Gastroesophageal sphincter (tissue), 4 donors: Measurements from ENCODE around the gene BCLAF1. TPM values are rescaled to one million over a fixed set of nuclear protein-coding genes. Genes with fewer than 3 reads are reported as not detected.

Source experiments
- ATAC-seq: fragments of 150-250 bp; one replicate; pipeline ENCODE4 v1.9.1; 2016; ENCODE audit warnings: mild to moderate bottlenecking, moderate library complexity
- H3K27ac ChIP-seq, 4 donors: fragments of 200-600 bp; sonication (generic) in 3 of 4; 1 replicate in 3 of 4; 2 replicates in 1 of 4; pipeline ENCODE4 v1.5.1; 2016 to 2019
- H3K27me3 ChIP-seq: fragments of 200-600 bp; sonication (generic); one replicate; pipeline ENCODE4 v1.5.1; 2019
- H3K36me3 ChIP-seq, 2 donors: fragments of 200-600 bp; sonication (generic); one replicate each; pipeline ENCODE4 v1.5.1; 2019; ENCODE audit warnings: control low read depth in 1 of 2
- H3K4me1 ChIP-seq, 3 donors: fragments of 200-600 bp; sonication (generic); 1 replicate in 2 of 3; 2 replicates in 1 of 3; pipeline ENCODE4 v1.5.1; 2016 to 2019; ENCODE audit warnings: control low read depth in 2 of 3
- H3K4me3 ChIP-seq, 2 donors: fragments of 200-600 bp; sonication (generic); one replicate each; pipeline ENCODE4 v1.5.1; 2019; ENCODE audit warnings: mild to moderate bottlenecking in 1 of 2, moderate library complexity in 1 of 2
- H3K9me3 ChIP-seq, 3 donors: fragments of 200-600 bp; sonication (generic); one replicate each; pipeline ENCODE4 v1.5.1; 2017 to 2019; ENCODE audit warnings: control low read depth in 2 of 3
- CTCF ChIP-seq, 4 experiments: fragments of 200-600 bp in 2 of 4; fragments of 450-650 bp in 2 of 4; sonication (generic) in 1 of 4; IDR thresholded peaks; one replicate each; pipeline ENCODE4 v1.5.1; 2017 to 2019; ENCODE audit warnings: antibody characterized with exemption in 4 of 4, mild to moderate bottlenecking in 2 of 4, moderate library complexity in 2 of 4
- EP300 ChIP-seq: sonication (generic); formaldehyde crosslinking; IDR thresholded peaks from one replicate; pipeline ENCODE4 v1.6.1; 2017; ENCODE audit warnings: antibody characterized with exemption, mild to moderate bottlenecking
- POLR2A ChIP-seq, 2 donors: fragments of 450-650 bp; IDR thresholded peaks; one replicate each; pipeline ENCODE4 v1.6.1; 2017; ENCODE audit warnings: antibody characterized with exemption in 2 of 2, mild to moderate bottlenecking in 2 of 2, moderate library complexity in 1 of 2
- POLR2AphosphoS5 ChIP-seq: sonication (generic); formaldehyde crosslinking; IDR thresholded peaks from one replicate; pipeline ENCODE4 v1.6.1; 2017; ENCODE audit warnings: antibody characterized with exemption
- WGBS, 2 donors: methylation state at CpG; one replicate each; pipeline ENCODE4 v1.1.5; 2018; ENCODE audit warnings: low coverage in 1 of 2; 5-methylcytosine and 5-hydroxymethylcytosine counted together
- total RNA-seq, 4 donors: library from RNA; depleted of rRNA; stranded (reverse); fragments of >200 nt; gene quantifications; one replicate each; pipeline ENCODE4 v1.1.0, GENCODE V29; 2016

Gene BCLAF1
- total RNA-seq, 4 donors from 2014 or later: 82.5 to 124 (median 105) TPM

GRCh38 chr6:136318676-136319075 is 29.0 kb upstream of the BCLAF1 start:
- Histone ChIP-seq H3K9me3 (no peaks in the 10 kb centered on the region), H3K27me3 (no peaks in the 10 kb centered on the region), H3K4me1 (peaks cover 0 to 4% (median 0%) of the 10 kb centered on the region in 3 donors), H3K27ac (no peak overlapping the region), H3K4me3 (no peak overlapping the region), H3K36me3 (no peaks in the 10 kb centered on the region)
- ATAC-seq: no peak
- no peak for TF ChIP-seq EP300
- TF ChIP-seq POLR2AphosphoS5: no peak
- no peak for TF ChIP-seq CTCF (IDR thresholded peaks at IDR 0.05)
- 51 to 53% methylated on average over 2 to 4 of the region's 4 CpGs for WGBS, 2 donors

- WGBS, 2 donors: 48% methylated on average over 3 of the region's 6 CpGs; no CpG with 5 or more reads in 1 of the 2 donors
- H3K36me3 ChIP-seq: no peaks in the 10 kb centered on the region
- TF ChIP-seq EP300 (no peak), CTCF (IDR thresholded peaks at IDR 0.05) (no peak), POLR2AphosphoS5 (no peak), POLR2A (IDR thresholded peaks at IDR 0.05) (no peak)
- no peak overlapping the region for H3K27ac ChIP-seq
- H3K4me1 ChIP-seq: peaks cover 0 to 4% (median 0%) of the 10 kb centered on the region in 3 donors
- H3K27me3 ChIP-seq: no peaks in the 10 kb centered on the region
- ATAC-seq: no peak
- no peaks in the 10 kb centered on the region for H3K9me3 ChIP-seq
- H3K4me3 ChIP-seq: no peak overlapping the region
Observed at GRCh38 chr6:136317971-136318370, 28.3 kb upstream of the BCLAF1 start.

- WGBS, 2 donors: 41 to 77% methylated on average over 2 to 5 of the region's 5 CpGs
- Histone ChIP-seq H3K9me3 (no peaks in the 10 kb centered on the region), H3K4me1 (peaks cover 0 to 4% (median 0%) of the 10 kb centered on the region in 3 donors), H3K27ac (no peak overlapping the region), H3K27me3 (no peaks in the 10 kb centered on the region), H3K4me3 (no peak overlapping the region), H3K36me3 (no peaks in the 10 kb centered on the region)
- ATAC-seq: no peak
- TF ChIP-seq POLR2AphosphoS5 (no peak), CTCF (IDR thresholded peaks at IDR 0.05) (peak; percentile 74 to 80 (median 76))
Observed at GRCh38 chr6:136317021-136317694, 27.5 kb upstream of the BCLAF1 start.

GRCh38 chr6:136315594-136315993 is 25.9 kb upstream of the BCLAF1 start:
- no peak for ATAC-seq
- no peaks in the 10 kb centered on the region for H3K36me3 ChIP-seq
- H3K27ac ChIP-seq: no peak overlapping the region
- peaks cover 0 to 4% (median 0%) of the 10 kb centered on the region in 3 donors for H3K4me1 ChIP-seq
- no peaks in the 10 kb centered on the region for H3K9me3 ChIP-seq
- 63 to 90% methylated on average over 2 to 3 of the region's 4 CpGs for WGBS, 2 donors
- no peak overlapping the region for H3K4me3 ChIP-seq
- no peaks in the 10 kb centered on the region for H3K27me3 ChIP-seq
- no peak for TF ChIP-seq EP300
- TF ChIP-seq POLR2A (IDR thresholded peaks at IDR 0.05): no peak
- no peak for TF ChIP-seq POLR2AphosphoS5
- TF ChIP-seq CTCF (IDR thresholded peaks at IDR 0.05): no peak

- Histone ChIP-seq H3K27me3 (no peaks in the 10 kb centered on the region), H3K4me3 (no peak overlapping the region), H3K27ac (no peak overlapping the region), H3K4me1 (peaks cover 0 to 4% (median 0%) of the 10 kb centered on the region in 3 donors), H3K36me3 (no peaks in the 10 kb centered on the region), H3K9me3 (no peaks in the 10 kb centered on the region)
- WGBS, 2 donors: 75 to 87% methylated on average over 3 of the region's 3 CpGs
- no peak for ATAC-seq
- no peak for TF ChIP-seq CTCF (IDR thresholded peaks at IDR 0.05)
- no peak for TF ChIP-seq EP300
- TF ChIP-seq POLR2A (IDR thresholded peaks at IDR 0.05): no peak
- TF ChIP-seq POLR2AphosphoS5: no peak
Observed at GRCh38 chr6:136312975-136313374, 23.3 kb upstream of the BCLAF1 start.
